DOHH2 (cell line): Measurements from ENCODE around the gene EFHD2.

ENCODE experiments used
- H3F3A ChIP-seq: fragments of 200-600 bp; sonication (generic), shearing (Covaris generic); 2 replicates; pipeline ENCODE4 v1.6.0; 2016; ENCODE audit warnings: antibody characterized with exemption, mild to moderate bottlenecking; ENCODE audit not compliant: control insufficient read depth, insufficient read depth
- H3K27ac ChIP-seq: fragments of 200-600 bp; sonication (generic); 2 replicates; pipeline ENCODE4 v1.5.1; 2014; ENCODE audit warnings: low read depth, mild to moderate bottlenecking, low read length, moderate library complexity
- H3K27me3 ChIP-seq: fragments of 200-600 bp; sonication (generic); 2 replicates; pipeline ENCODE4 v1.6.1; 2014; ENCODE audit warnings: mild to moderate bottlenecking, low read length, mixed read lengths; ENCODE audit not compliant: control insufficient read depth
- H3K36me3 ChIP-seq: fragments of 200-600 bp; sonication (generic); 2 replicates; pipeline ENCODE4 v1.6.1; 2014; ENCODE audit warnings: mild to moderate bottlenecking, low read length, moderate library complexity, mixed read lengths; ENCODE audit not compliant: control insufficient read depth
- H3K4me1 ChIP-seq: fragments of 200-600 bp; sonication (generic); 2 replicates; pipeline ENCODE4 v1.6.1; 2014; ENCODE audit warnings: mild to moderate bottlenecking, low read length, mixed read lengths; ENCODE audit not compliant: control insufficient read depth
- H3K4me2 ChIP-seq: fragments of 200-600 bp; sonication (generic); 2 replicates; pipeline ENCODE4 v1.6.0; 2014; ENCODE audit warnings: mild to moderate bottlenecking, low read length, moderate library complexity
- H3K4me3 ChIP-seq: fragments of 200-600 bp; sonication (generic); 2 replicates; pipeline ENCODE4 v1.5.1; 2014; ENCODE audit warnings: mild to moderate bottlenecking, low read length, mixed read lengths
- H3K79me2 ChIP-seq: fragments of 200-600 bp; sonication (generic); 2 replicates; pipeline ENCODE4 v1.6.1; 2014; ENCODE audit warnings: mild to moderate bottlenecking, low read length, mixed read lengths; ENCODE audit not compliant: control insufficient read depth
- H3K9me2 ChIP-seq: fragments of 200-600 bp; sonication (generic); replicated peaks from 2 replicates; pipeline ENCODE4 v1.6.1; 2014; ENCODE audit warnings: mild to moderate bottlenecking, low read length, mixed read lengths; ENCODE audit not compliant: control insufficient read depth
- H3K9me3 ChIP-seq: fragments of 200-600 bp; sonication (generic); 2 replicates; pipeline ENCODE4 v1.6.1; 2014; ENCODE audit warnings: antibody characterized with exemption, low read length, mixed read lengths; ENCODE audit not compliant: control insufficient read depth, insufficient read depth
- H4K20me1 ChIP-seq: fragments of 200-600 bp; sonication (generic); 2 replicates; pipeline ENCODE4 v1.6.0; 2014; ENCODE audit warnings: low read depth, mild to moderate bottlenecking, antibody characterized with exemption, low read length, moderate library complexity; ENCODE audit not compliant: control insufficient read depth, insufficient read depth
- CTCF ChIP-seq: fragments of 200-600 bp; sonication (generic); IDR thresholded peaks from one replicate; pipeline ENCODE4 v1.5.1; 2014; ENCODE audit warnings: antibody characterized with exemption, mild to moderate bottlenecking, low read depth, low read length; ENCODE audit not compliant: poor library complexity, severe bottlenecking
- EZH2phosphoT487 ChIP-seq: fragments of 200-600 bp; sonication (generic); IDR thresholded peaks from 2 replicates; pipeline ENCODE4 v1.6.1; 2017; ENCODE audit warnings: borderline replicate concordance, mild to moderate bottlenecking, antibody characterized with exemption, low read length, moderate library complexity, mixed read lengths

EFHD2 gene

GRCh38 chr1:15430787-15431570, 21.3 kb downstream of the EFHD2 start:
- Histone ChIP-seq H3K4me1 (no peaks in the 10 kb centered on the region), H3K79me2 (no peaks in the 10 kb centered on the region), H3K27ac (no peak overlapping the region), H3K27me3 (no peaks in the 10 kb centered on the region), H3K4me2 (no peak overlapping the region), H4K20me1 (no peaks in the 10 kb centered on the region), H3K4me3 (no peak overlapping the region), H3F3A (no peaks in the 10 kb centered on the region), H3K9me2 (no peaks in the 10 kb centered on the region), H3K9me3 (no peaks in the 10 kb centered on the region), H3K36me3 (peaks cover 7% of the 10 kb centered on the region)
- TF ChIP-seq CTCF (peak; percentile 99), EZH2phosphoT487 (no peak)

- no peaks in the 10 kb centered on the region for H3K27me3 ChIP-seq
- no peaks in the 10 kb centered on the region for H3F3A ChIP-seq
- no peak overlapping the region for H3K4me3 ChIP-seq
- H3K4me2 ChIP-seq: no peak overlapping the region
- peaks cover 6% of the 10 kb centered on the region for H3K36me3 ChIP-seq
- no peaks in the 10 kb centered on the region for H4K20me1 ChIP-seq
- no peaks in the 10 kb centered on the region for H3K79me2 ChIP-seq
- H3K27ac ChIP-seq: no peak overlapping the region
- H3K9me3 ChIP-seq: no peaks in the 10 kb centered on the region
- TF ChIP-seq EZH2phosphoT487 (no peak), CTCF (no peak)
- H3K9me2 ChIP-seq: no peaks in the 10 kb centered on the region
- H3K4me1 ChIP-seq: no peaks in the 10 kb centered on the region
Observed at GRCh38 chr1:15431571-15431948, 21.9 kb downstream of the EFHD2 start.

- Histone ChIP-seq H3K36me3 (peaks cover 4% of the 10 kb centered on the region), H3K27ac (no peak overlapping the region), H3K4me1 (no peaks in the 10 kb centered on the region), H3F3A (no peaks in the 10 kb centered on the region), H3K4me3 (no peak overlapping the region), H3K79me2 (no peaks in the 10 kb centered on the region), H3K4me2 (no peak overlapping the region), H3K9me3 (no peaks in the 10 kb centered on the region), H4K20me1 (no peaks in the 10 kb centered on the region), H3K9me2 (no peaks in the 10 kb centered on the region), H3K27me3 (no peaks in the 10 kb centered on the region)
- TF ChIP-seq CTCF: no peak
Observed at GRCh38 chr1:15432324-15432723, 22.6 kb downstream of the EFHD2 start.
